HEK293T (cell line): Measurements from ENCODE around the gene EBI3.

Source experiments
- ARNT ChIP-seq: fragments of 450-650 bp; IDR thresholded peaks from 2 replicates; pipeline ENCODE4 v1.6.1; 2017; ENCODE audit warnings: mild to moderate bottlenecking
- BHLHE40 ChIP-seq: fragments of 450-650 bp; IDR thresholded peaks from 2 replicates; pipeline ENCODE4 v1.6.1; 2016; ENCODE audit warnings: mild to moderate bottlenecking, moderate library complexity, borderline replicate concordance
- FOXK2 ChIP-seq: fragments of 450-650 bp; IDR thresholded peaks from 2 replicates; pipeline ENCODE4 v1.6.1; 2016; ENCODE audit warnings: mild to moderate bottlenecking
- FOXM1 ChIP-seq: fragments of 450-650 bp; IDR thresholded peaks from 2 replicates; pipeline ENCODE4 v1.6.1; 2017; ENCODE audit warnings: mild to moderate bottlenecking, borderline replicate concordance
- NFRKB ChIP-seq: fragments of 450-650 bp; IDR thresholded peaks from 2 replicates; pipeline ENCODE4 v1.6.1; 2016; ENCODE audit warnings: mild to moderate bottlenecking, moderate library complexity
- SP1 ChIP-seq: fragments of 450-650 bp; IDR thresholded peaks from 2 replicates; pipeline ENCODE4 v1.6.1; 2017
- TARDBP ChIP-seq: fragments of 450-650 bp; IDR thresholded peaks from 2 replicates; pipeline ENCODE4 v1.6.1; 2016
- ZNF384 ChIP-seq: fragments of 450-650 bp; IDR thresholded peaks from 2 replicates; pipeline ENCODE4 v1.6.1; 2016
- TF ChIP-seq, protein P1 (sequence below): fragments of 450-650 bp; IDR thresholded peaks from 2 replicates; pipeline ENCODE4 v1.6.1; 2016

DNA sequence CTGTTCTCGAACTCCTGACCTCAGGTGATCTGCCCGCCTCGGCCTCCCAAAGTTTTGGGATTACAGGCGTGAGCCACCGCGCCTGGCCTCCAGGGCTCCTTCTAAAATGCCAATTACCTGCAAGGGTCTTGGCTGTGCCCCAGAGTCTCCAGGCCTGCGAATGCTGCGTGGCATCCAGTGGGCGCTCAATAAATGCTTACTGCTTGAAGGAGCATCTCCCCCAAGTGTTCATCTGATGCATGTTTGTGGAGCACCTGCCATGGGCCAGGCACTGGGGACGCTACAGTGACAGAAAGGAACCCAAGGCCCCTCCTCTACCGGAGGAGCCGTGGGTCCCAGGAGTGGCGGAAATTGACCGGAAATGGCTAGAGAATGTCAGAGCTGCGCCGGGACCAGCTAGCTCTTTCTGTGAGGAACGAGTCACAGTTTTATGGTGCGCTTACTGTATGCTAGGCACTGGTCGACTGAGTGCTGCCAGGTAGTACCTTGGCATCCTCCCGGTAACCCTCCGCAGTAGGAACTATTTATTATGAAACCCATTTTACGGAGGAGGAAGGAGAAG lies 32.7 kb upstream of the EBI3 start:
- TF ChIP-seq, protein P1, sequence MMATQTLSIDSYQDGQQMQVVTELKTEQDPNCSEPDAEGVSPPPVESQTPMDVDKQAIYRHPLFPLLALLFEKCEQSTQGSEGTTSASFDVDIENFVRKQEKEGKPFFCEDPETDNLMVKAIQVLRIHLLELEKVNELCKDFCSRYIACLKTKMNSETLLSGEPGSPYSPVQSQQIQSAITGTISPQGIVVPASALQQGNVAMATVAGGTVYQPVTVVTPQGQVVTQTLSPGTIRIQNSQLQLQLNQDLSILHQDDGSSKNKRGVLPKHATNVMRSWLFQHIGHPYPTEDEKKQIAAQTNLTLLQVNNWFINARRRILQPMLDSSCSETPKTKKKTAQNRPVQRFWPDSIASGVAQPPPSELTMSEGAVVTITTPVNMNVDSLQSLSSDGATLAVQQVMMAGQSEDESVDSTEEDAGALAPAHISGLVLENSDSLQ: no peak
- TF ChIP-seq NFRKB: no peak
- TF ChIP-seq SP1: no peak
- no peak for TF ChIP-seq FOXK2
- no peak for TF ChIP-seq FOXM1
- no peak for TF ChIP-seq BHLHE40
- TF ChIP-seq ZNF384: no peak
- TF ChIP-seq TARDBP: no peak
- TF ChIP-seq ARNT: no peak
